Neural cell (in vitro differentiated cells): ENCODE results near the gene TENT4B.

Experiments
- EP300 ChIP-seq: fragments of 450-650 bp; conservative IDR thresholded peaks from 2 replicates; pipeline ENCODE4 v1.6.1; 2014; ENCODE audit warnings: antibody characterized with exemption, mild to moderate bottlenecking, moderate library complexity; ENCODE audit not compliant: poor library complexity, severe bottlenecking
- EZH2 ChIP-seq: fragments of 200-600, 300-800 bp; shearing (Covaris generic), sonication (generic); IDR thresholded peaks from 2 replicates; pipeline ENCODE4 v1.6.1; 2014; ENCODE audit warnings: antibody characterized with exemption, low read length, borderline replicate concordance, mild to moderate bottlenecking; ENCODE audit not compliant: insufficient read depth, poor library complexity, severe bottlenecking
- MXI1 ChIP-seq: fragments of 450-650 bp; conservative IDR thresholded peaks from 2 replicates; pipeline ENCODE4 v1.6.1; 2014; ENCODE audit warnings: antibody characterized with exemption, mild to moderate bottlenecking; ENCODE audit not compliant: poor library complexity, severe bottlenecking
- POLR2AphosphoS5 ChIP-seq: IDR thresholded peaks from 2 replicates; pipeline ENCODE4 v1.6.1; 2012
- RAD21 ChIP-seq: fragments of 450-650 bp; conservative IDR thresholded peaks from 2 replicates; pipeline ENCODE4 v1.6.1; 2014; ENCODE audit warnings: antibody characterized with exemption, mild to moderate bottlenecking, moderate library complexity
- SMC3 ChIP-seq: fragments of 450-650 bp; conservative IDR thresholded peaks from 2 replicates; pipeline ENCODE4 v1.6.1; 2014; ENCODE audit warnings: antibody characterized with exemption, mild to moderate bottlenecking, moderate library complexity; ENCODE audit not compliant: poor library complexity
- TAF1 ChIP-seq: IDR thresholded peaks from 2 replicates; pipeline ENCODE4 v1.6.1; 2012; ENCODE audit warnings: low read depth
- TF ChIP-seq, protein P1 (sequence below): IDR thresholded peaks from 2 replicates; pipeline ENCODE4 v1.6.1; 2012; ENCODE audit warnings: borderline replicate concordance
- TF ChIP-seq, protein P2 (sequence below): fragments of 450-650 bp; IDR thresholded peaks from 2 replicates; pipeline ENCODE4 v1.5.1; 2014; ENCODE audit warnings: antibody characterized with exemption, mild to moderate bottlenecking, moderate library complexity; ENCODE audit not compliant: poor library complexity, severe bottlenecking

DNA sequence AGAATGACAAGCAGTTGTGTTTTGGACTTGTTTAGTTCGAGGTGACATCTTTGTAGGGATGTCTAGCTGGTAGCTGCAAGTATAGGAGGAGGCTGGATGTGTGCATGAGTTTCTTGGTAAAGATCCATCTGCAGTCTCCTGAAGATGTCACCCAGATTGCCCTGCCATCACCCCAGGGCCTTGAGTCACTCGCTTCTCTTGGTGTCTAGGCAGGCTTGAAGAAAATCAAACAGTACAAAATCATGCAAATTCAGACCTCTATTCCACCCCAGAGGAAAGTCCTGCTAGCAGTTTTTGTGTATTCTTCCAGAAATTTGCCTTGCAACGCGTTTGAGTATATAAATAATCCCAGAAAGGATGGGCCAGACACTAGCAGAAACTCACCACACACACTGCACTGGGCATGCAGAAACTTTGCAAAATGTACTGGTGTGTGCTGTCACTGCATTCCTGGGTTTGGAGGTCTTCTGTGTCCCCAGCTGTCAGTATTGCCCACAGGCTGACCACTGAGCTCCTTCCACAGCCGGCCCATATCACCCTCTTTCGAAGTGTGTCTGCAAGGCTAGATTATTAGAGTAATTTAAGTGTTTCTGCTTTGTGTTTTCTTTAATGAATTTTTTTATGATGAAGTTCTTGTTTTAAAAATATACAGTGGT lies 51.5 kb downstream of the TENT4B start:
- TF ChIP-seq EZH2: no peak
- TF ChIP-seq, protein P1, sequence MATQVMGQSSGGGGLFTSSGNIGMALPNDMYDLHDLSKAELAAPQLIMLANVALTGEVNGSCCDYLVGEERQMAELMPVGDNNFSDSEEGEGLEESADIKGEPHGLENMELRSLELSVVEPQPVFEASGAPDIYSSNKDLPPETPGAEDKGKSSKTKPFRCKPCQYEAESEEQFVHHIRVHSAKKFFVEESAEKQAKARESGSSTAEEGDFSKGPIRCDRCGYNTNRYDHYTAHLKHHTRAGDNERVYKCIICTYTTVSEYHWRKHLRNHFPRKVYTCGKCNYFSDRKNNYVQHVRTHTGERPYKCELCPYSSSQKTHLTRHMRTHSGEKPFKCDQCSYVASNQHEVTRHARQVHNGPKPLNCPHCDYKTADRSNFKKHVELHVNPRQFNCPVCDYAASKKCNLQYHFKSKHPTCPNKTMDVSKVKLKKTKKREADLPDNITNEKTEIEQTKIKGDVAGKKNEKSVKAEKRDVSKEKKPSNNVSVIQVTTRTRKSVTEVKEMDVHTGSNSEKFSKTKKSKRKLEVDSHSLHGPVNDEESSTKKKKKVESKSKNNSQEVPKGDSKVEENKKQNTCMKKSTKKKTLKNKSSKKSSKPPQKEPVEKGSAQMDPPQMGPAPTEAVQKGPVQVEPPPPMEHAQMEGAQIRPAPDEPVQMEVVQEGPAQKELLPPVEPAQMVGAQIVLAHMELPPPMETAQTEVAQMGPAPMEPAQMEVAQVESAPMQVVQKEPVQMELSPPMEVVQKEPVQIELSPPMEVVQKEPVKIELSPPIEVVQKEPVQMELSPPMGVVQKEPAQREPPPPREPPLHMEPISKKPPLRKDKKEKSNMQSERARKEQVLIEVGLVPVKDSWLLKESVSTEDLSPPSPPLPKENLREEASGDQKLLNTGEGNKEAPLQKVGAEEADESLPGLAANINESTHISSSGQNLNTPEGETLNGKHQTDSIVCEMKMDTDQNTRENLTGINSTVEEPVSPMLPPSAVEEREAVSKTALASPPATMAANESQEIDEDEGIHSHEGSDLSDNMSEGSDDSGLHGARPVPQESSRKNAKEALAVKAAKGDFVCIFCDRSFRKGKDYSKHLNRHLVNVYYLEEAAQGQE: no peak
- TF ChIP-seq, protein P2, sequence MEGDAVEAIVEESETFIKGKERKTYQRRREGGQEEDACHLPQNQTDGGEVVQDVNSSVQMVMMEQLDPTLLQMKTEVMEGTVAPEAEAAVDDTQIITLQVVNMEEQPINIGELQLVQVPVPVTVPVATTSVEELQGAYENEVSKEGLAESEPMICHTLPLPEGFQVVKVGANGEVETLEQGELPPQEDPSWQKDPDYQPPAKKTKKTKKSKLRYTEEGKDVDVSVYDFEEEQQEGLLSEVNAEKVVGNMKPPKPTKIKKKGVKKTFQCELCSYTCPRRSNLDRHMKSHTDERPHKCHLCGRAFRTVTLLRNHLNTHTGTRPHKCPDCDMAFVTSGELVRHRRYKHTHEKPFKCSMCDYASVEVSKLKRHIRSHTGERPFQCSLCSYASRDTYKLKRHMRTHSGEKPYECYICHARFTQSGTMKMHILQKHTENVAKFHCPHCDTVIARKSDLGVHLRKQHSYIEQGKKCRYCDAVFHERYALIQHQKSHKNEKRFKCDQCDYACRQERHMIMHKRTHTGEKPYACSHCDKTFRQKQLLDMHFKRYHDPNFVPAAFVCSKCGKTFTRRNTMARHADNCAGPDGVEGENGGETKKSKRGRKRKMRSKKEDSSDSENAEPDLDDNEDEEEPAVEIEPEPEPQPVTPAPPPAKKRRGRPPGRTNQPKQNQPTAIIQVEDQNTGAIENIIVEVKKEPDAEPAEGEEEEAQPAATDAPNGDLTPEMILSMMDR: no peak
- no peak for TF ChIP-seq EP300
- TF ChIP-seq POLR2AphosphoS5: no peak
- TF ChIP-seq RAD21: no peak
- TF ChIP-seq SMC3: no peak
- no peak for TF ChIP-seq TAF1
- no peak for TF ChIP-seq MXI1
